SW 1271 (cell line): ENCODE measurements around the gene SIGLEC9.

ENCODE experiments used
- DNase-seq, 2 experiments: peaks; one replicate each; lab custom pipeline; 2025; lab: John Stamatoyannopoulos, UW

The SIGLEC9 gene

DNA sequence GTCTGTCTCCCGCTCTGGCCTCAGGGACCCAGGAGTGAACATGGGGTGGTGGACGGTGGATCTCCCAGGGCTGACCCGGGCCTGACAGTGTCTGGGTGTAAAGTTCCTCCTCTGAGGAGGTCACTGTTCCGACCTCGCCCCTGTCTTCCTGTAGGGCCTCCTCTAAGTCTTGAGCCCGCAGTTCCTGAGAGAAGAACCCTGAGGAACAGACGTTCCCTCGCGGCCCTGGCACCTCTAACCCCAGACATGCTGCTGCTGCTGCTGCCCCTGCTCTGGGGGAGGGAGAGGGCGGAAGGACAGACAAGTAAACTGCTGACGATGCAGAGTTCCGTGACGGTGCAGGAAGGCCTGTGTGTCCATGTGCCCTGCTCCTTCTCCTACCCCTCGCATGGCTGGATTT lies at the start of gene SIGLEC9:
Gene SIGLEC9, plus strand, starts transcription at position 178 of the 400 bp plus-strand sequence. Its CDS starts 69 bp downstream, at position 247.
- DNase-seq, result no peak

DNA sequence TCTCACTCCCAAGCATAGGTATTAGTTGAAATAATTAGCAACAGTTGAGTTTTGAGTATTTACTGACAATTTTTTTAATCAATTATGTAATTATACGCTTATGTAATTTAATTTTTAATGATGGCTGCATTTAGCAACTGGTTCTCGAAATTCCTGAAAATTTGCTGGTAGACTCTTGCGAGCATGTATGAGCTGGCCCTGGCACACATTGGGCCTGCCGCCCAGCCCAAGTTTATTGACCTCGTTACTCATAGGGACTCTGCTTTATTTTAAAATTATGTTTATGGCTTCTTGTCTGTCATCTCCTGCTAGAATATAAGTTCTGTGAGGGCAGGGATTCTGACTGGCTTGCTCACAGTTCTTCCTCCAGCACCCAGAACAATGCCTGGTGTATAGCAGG lies 48.7 kb upstream of the SIGLEC9 start:
- no peak for DNase-seq

GRCh38 chr19:51076631-51077213 lies 48.0 kb upstream of the SIGLEC9 start:
- no peak for DNase-seq

GRCh38 chr19:51078104-51078503 lies 46.6 kb upstream of the SIGLEC9 start:
- no peak for DNase-seq

GRCh38 chr19:51078731-51079130 lies 46.0 kb upstream of the SIGLEC9 start:
- DNase-seq, result no peak

- DNase-seq, result no peak
Measured at GRCh38 chr19:51079481-51080110, 45.1 kb upstream of the SIGLEC9 start.

- no peak for DNase-seq
Measured at GRCh38 chr19:51081476-51081875, 43.2 kb upstream of the SIGLEC9 start.

DNA sequence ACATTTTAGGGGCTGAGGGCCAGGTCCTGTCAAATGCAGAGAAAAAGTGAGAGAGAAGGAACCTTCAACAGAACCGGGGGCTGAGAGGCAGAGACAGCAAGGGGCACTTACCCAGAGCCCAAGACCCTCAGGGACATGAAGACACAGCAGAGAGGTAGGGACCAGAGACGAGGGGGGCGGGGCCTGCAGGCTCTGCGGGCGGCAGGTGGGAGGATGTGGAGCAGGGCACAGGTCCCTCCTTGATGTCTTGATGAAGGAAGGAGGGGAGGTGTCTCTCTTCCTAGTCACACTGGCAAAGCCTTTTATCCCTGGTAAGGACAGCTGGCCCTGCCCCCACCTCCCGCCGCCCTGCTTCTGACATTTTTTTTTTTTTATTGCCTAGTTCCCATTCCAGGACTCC lies 42.1 kb upstream of the SIGLEC9 start, which contains the start of gene KLK14:
Gene KLK14, minus strand, starts transcription at position 277 of the 400 bp plus-strand sequence. Its CDS starts 273 bp downstream, at position 4.
- no peak for DNase-seq

GRCh38 chr19:51083181-51083580 lies 41.5 kb upstream of the SIGLEC9 start:
- no peak for DNase-seq

GRCh38 chr19:51083783-51084182 lies 40.9 kb upstream of the SIGLEC9 start:
- no peak for DNase-seq

DNA sequence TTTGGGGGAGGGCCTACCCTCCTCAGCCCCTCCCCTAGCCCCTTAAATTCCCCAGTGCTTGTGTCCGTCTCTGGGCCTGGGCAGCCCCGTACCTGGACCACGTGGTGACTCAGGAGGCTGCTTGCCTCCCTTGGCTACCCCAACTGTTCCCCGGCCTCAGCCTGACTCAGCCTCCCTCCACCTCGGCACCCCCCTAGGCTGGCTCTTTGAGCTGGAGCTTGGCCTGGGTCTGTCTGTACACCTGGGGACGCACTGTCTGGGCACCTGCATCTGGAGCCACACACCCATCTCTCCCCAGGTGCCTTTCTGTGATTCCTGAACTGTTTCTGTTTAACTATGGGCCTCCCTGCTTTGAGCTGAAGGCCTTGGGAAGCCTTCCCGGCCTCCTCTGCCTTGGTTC lies 40.2 kb upstream of the SIGLEC9 start:
- DNase-seq, result no peak

- DNase-seq, result no peak
Measured at GRCh38 chr19:51086153-51086850, 38.4 kb upstream of the SIGLEC9 start.

GRCh38 chr19:51089786-51090185 lies 34.9 kb upstream of the SIGLEC9 start:
- no peak for DNase-seq

GRCh38 chr19:51090471-51090870 lies 34.2 kb upstream of the SIGLEC9 start:
- DNase-seq, result no peak

GRCh38 chr19:51091126-51091525 lies 33.6 kb upstream of the SIGLEC9 start:
- no peak for DNase-seq

DNA sequence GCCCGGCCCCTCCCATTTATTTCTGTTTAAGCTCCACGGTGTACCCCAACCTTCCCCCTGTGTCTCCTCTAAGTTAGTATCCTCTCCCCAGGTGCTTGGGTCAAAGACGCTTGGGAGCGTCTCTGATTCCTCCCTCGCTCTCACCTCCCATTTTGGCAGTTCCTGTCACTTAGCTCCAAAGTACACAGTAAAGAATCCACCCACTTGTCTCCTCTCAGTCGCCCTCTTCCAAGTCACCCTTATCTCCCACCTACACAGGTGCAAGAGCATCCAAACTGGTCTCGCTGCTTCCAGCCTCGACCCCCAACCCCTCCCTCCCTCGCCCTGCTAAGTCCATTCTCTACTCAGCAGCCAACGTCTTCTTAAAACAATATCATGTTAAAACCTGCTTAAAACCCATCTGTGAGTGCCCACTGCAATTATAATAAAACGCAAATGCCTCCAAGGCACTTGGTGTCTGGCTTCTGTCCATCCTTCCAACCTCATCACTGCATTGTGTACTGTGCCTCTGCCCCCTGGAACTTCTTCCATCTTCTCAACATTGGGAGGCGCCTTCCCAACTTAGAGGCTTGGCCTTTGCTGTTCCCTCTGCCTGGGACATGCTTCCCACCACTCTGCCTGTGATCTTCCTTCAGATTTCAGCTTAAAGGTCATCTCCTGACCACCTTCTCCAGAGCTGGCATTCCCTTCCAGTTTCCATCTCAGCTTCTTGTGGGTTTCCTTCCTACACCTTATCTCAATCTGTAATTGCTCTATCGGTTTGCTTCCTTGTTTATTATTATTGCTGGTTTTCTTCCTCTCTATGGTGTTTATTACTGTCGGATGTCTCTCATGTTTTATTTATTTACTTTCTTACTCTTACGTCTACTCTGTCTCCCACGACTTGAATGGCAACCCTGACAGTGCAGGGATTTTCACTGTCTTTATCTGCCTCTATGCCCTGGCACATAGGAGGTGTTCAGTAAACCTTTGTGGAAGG lies 32.5 kb upstream of the SIGLEC9 start:
- no peak for DNase-seq

DNA sequence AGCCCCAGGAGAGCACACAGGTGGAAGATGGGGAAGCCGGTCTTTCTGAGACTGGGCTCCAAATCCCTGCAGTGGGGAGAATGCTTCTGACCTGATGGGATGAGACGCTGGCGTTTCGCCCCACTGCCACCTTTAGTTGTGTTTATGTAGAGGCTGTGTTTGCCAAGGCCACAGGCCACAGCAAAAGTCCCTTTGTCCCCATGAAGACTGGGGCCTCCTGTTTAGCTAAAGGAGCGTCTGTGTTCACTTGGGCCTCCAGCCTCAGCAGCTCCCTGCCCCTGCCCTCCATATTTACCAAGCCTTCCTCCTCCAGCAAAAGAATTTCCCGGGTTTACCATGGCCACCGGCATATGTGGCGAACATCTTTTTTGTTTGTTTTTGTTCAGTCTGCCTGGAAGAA lies 31.6 kb upstream of the SIGLEC9 start:
- no peak for DNase-seq

GRCh38 chr19:51093510-51094345 lies 31.0 kb upstream of the SIGLEC9 start:
- no peak for DNase-seq

GRCh38 chr19:51094696-51095279 lies 29.9 kb upstream of the SIGLEC9 start:
- DNase-seq, result no peak

- no peak for DNase-seq
Measured at GRCh38 chr19:51096473-51097165, 28.1 kb upstream of the SIGLEC9 start.
